Ectodermal cell (in vitro differentiated cells): ENCODE measurements around the gene ZDHHC8.

Experiments used
- H3K27ac ChIP-seq: 2 replicates; pipeline ENCODE4 v1.7.0; 2013; ENCODE audit warnings: mild to moderate bottlenecking, low read depth, low read length; ENCODE audit not compliant: insufficient read depth, poor library complexity, severe bottlenecking
- H3K27me3 ChIP-seq: 2 replicates; pipeline ENCODE4 v1.7.0; 2013; ENCODE audit warnings: mild to moderate bottlenecking, low read length; ENCODE audit not compliant: insufficient read depth, control insufficient read depth, poor library complexity, severe bottlenecking
- H3K36me3 ChIP-seq: one replicate; pipeline ENCODE4 v1.7.0; 2013; ENCODE audit warnings: low read length; ENCODE audit not compliant: control insufficient read depth, insufficient read depth
- H3K4me1 ChIP-seq: one replicate; pipeline ENCODE4 v1.7.0; 2013; ENCODE audit warnings: low read length; ENCODE audit not compliant: control insufficient read depth, insufficient read depth
- H3K4me3 ChIP-seq: 2 replicates; pipeline ENCODE4 v1.7.0; 2013; ENCODE audit warnings: low read depth, low read length, control low read depth; ENCODE audit not compliant: insufficient read depth
- H3K9me3 ChIP-seq: 2 replicates; pipeline ENCODE4 v1.7.0; 2013; ENCODE audit warnings: mild to moderate bottlenecking, low read length, moderate library complexity; ENCODE audit not compliant: control insufficient read depth
- WGBS, 2 experiments: methylation state at CpG; one replicate each; pipeline ENCODE4 v1.1.7; 2013; ENCODE audit warnings: missing lambda C conversion rate in 2 of 2; 5-methylcytosine and 5-hydroxymethylcytosine counted together

Gene ZDHHC8

DNA sequence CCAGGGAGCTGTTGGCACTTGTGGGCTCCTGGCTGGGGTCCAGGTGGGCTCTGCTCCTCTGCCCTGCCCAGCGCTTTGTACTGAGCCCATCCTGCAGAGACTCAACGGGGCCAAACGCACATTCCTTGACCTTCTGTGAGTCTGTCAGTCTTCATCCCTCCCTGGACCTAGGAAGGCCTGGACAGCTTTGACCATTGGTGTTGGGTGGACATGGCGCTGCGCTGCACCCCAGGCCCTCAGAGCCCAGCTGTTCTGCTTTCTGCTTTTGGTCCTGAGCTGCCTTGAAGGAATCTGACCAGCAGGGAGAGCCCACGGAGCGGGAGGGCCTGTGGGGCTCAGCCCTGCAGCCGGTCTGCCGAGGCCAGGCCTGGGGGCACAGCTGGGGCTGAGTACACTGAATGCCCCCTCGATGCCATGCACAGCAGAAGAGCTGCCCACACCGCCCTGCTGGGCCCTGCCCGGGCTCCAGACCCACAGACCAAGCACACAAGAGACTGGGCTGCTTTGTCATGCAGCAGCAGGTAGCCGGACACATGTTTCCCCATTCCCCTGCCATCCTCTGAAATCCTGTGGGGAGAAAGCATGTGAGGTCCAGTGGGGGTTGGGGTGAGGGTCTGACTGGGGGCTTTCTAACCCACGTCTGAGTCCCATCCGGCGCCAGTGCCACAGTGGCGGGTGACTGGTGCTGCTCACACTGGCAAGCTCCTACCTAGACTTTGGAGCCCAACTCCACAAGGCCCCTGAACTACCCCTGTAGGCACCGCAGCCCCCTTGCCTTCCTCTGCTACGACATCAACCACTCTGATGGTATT lies 43.4 kb downstream of the ZDHHC8 start:
- WGBS, 2 experiments, result 73 to 78% methylated on average over 19 of the region's 19 CpGs
- H3K4me1 ChIP-seq, result peaks cover 19% of the 10 kb centered on the region
- no peak overlapping the region for H3K27ac ChIP-seq
- H3K27me3 ChIP-seq, result no peaks in the 10 kb centered on the region
- no peaks in the 10 kb centered on the region for H3K36me3 ChIP-seq
- no peak overlapping the region for H3K4me3 ChIP-seq
- H3K9me3 ChIP-seq, result no peaks in the 10 kb centered on the region

DNA sequence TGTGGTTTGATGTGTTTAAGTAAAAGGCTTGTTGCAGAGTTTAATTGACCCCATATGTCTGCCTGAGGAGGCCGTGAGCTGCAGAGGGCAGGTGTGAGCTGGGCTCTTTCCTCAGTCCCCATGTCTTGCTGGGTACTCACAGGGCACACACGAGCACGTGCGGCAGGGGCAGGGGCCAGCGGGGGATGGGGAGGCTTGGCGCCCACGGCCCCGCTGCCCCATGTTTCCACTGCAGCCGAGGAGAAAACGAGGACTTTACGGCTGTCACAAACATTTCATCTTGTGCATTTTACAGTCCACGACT lies 43.9 kb downstream of the ZDHHC8 start:
- H3K36me3 ChIP-seq, result no peaks in the 10 kb centered on the region
- H3K27ac ChIP-seq, result no peak overlapping the region
- no peaks in the 10 kb centered on the region for H3K9me3 ChIP-seq
- H3K27me3 ChIP-seq, result no peaks in the 10 kb centered on the region
- WGBS, 2 experiments, result 85 to 86% methylated on average over 12 of the region's 12 CpGs
- H3K4me3 ChIP-seq, result no peak overlapping the region
- peaks cover 19% of the 10 kb centered on the region for H3K4me1 ChIP-seq

DNA sequence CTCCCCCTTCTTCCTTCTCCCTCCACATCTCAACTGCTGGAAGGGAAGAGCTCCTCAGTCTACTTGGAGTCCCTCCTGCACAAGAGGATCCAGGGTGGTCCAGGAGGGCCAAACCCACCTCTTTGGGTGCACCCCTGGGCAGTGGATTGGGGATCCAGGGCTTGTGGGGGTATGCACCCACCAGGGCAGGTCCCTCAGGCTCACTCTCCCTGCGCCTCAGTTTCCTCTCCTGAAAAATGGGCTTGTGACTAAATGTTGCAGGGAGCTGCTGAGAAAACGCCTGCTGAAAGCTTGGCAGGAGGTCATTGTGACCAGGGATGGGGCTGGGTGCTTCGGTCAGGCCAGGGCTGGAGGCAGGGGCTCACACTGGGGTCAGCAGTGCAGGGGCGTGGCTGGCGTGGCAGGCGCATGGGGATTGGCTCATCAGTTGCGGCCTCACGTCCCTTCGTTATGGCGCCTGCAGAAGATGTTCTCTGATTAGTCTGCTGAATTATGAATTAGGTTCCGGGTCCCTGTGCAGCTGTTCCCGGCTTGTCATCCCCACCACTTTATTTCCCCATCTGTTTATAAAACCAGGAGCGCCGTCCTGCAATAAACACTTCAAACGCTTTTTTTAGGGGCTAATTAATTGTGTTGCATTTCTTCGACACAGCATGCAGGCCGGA lies 44.9 kb downstream of the ZDHHC8 start:
- no peaks in the 10 kb centered on the region for H3K27me3 ChIP-seq
- WGBS, 2 experiments, result 91 to 92% methylated on average over 17 of the region's 17 CpGs
- H3K4me3 ChIP-seq, result no peak overlapping the region
- no peak overlapping the region for H3K27ac ChIP-seq
- no peaks in the 10 kb centered on the region for H3K36me3 ChIP-seq
- no peaks in the 10 kb centered on the region for H3K9me3 ChIP-seq
- peaks cover 19% of the 10 kb centered on the region for H3K4me1 ChIP-seq

- Histone ChIP-seq H3K4me3 (no peak overlapping the region), H3K36me3 (no peaks in the 10 kb centered on the region), H3K27me3 (no peaks in the 10 kb centered on the region), H3K9me3 (no peaks in the 10 kb centered on the region), H3K27ac (no peak overlapping the region), H3K4me1 (peaks cover 19% of the 10 kb centered on the region)
- 89% methylated on average over 21 of the region's 21 CpGs for WGBS, 2 experiments
Observed at GRCh38 chr22:20177217-20177911, 45.8 kb downstream of the ZDHHC8 start.

- Histone ChIP-seq H3K36me3 (no peaks in the 10 kb centered on the region), H3K4me3 (no peak overlapping the region), H3K27me3 (no peaks in the 10 kb centered on the region), H3K9me3 (no peaks in the 10 kb centered on the region), H3K4me1 (peaks cover 18% of the 10 kb centered on the region), H3K27ac (no peak overlapping the region)
- 93% methylated on average over 29 of the region's 29 CpGs for WGBS, 2 experiments
Observed at GRCh38 chr22:20178075-20178914, 46.7 kb downstream of the ZDHHC8 start.

DNA sequence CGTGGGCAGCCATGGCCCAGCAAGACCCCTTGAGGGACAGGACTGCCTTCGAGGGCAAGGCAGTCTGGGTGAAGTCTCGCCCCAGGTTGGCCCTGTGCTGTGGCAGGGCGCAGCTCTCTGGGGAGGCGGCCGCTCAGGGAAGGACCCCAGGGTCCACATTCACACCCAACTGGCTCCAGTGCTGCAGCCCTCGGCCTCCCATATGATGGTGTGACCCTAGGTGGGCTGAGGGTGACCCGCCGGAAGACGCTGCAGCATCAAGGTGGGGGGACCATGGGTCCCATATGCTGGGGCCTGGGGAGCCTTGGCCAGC lies 47.3 kb downstream of the ZDHHC8 start:
- H3K27ac ChIP-seq, result no peak overlapping the region
- no peaks in the 10 kb centered on the region for H3K36me3 ChIP-seq
- 94 to 96% methylated on average over 10 of the region's 10 CpGs for WGBS, 2 experiments
- H3K9me3 ChIP-seq, result no peaks in the 10 kb centered on the region
- H3K4me1 ChIP-seq, result peaks cover 12% of the 10 kb centered on the region
- no peaks in the 10 kb centered on the region for H3K27me3 ChIP-seq
- no peak overlapping the region for H3K4me3 ChIP-seq

DNA sequence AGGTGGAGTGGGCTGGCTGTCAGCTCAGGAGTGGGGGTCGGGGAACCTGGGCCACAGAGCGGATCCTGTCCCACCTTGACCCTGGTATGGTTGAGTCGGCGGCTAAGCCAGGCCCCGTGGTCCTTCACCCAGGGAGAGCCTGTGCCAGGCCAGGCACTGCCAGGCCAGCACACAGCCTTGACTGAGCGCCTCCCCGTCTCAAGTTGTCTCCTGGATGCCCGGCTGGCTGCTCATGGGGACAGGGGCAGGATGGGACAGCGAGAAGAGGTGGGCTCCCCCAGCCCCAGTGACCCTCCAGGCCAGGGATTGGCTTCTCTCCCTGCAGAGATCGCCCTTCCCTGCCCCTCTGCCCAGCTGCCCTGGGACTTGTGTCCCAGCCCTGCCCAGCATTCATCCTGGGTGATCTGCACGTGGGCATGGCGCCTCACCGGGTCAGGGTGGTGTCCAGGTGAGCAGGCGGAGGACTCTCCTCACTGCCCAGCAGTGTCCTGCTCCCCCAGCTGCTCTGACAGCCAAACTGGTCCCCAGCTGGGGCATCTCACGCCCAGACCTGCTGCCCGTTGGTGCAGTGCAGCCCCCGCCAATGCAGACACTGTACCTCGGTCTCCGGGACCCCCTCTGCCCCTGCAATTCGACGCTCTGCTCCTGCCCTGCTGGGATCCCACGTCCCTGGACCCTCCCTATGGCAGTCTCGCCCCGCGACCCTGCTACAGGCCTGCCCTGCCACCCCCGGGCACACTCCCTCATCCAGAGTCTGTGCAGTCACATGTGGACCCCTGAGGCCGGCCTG lies 48.0 kb downstream of the ZDHHC8 start:
- Histone ChIP-seq H3K4me3 (no peak overlapping the region), H3K36me3 (no peaks in the 10 kb centered on the region), H3K4me1 (peaks cover 4% of the 10 kb centered on the region), H3K27me3 (no peaks in the 10 kb centered on the region), H3K9me3 (no peaks in the 10 kb centered on the region), H3K27ac (no peak overlapping the region)
- 93 to 94% methylated on average over 27 of the region's 27 CpGs for WGBS, 2 experiments

DNA sequence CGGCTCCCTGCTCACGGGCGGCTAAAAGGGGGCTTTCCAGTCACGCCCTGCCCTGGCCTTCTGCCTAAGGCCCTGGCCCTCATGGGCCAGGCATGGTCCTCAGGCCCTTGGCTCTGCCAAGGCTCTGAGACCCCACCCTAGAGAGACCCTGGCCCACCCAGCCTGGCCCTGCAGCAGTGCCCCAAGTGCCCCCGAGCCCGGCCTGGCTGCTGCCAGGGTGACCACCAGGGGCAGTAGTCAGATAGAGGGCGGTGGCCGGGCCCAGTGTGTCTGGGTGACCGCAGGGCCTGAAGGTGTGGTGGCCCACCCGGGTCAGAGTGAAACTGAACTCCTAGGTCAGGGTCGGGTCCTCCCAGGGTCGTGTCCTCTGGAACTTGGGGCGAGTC lies 48.6 kb downstream of the ZDHHC8 start:
- Histone ChIP-seq H3K4me1 (peaks cover 4% of the 10 kb centered on the region), H3K9me3 (no peaks in the 10 kb centered on the region), H3K27me3 (no peaks in the 10 kb centered on the region), H3K27ac (no peak overlapping the region), H3K4me3 (no peak overlapping the region), H3K36me3 (no peaks in the 10 kb centered on the region)
- 86 to 87% methylated on average over 13 of the region's 13 CpGs for WGBS, 2 experiments

DNA sequence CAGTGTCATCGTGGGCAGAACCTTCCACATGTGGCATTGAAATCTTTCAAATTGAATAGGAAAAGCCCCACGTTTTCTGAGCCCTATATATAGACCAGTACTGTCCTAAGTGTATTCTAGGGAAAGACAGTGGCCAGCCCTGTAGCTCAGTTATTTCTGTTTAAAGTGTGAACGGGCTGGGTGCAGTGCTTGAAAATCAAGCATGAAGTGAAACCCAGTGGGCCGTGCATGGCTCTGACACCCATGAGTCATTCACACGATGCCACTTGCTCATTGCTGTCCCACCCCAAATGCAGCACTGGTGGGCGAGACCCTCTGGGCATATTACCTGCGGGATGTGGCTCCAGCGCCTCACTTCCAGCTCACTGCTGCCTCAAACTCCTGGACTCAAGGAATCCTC lies 49.0 kb downstream of the ZDHHC8 start:
- H3K9me3 ChIP-seq, result no peaks in the 10 kb centered on the region
- WGBS, 2 experiments, result 87 to 92% methylated on average over 8 of the region's 8 CpGs
- peaks cover 4% of the 10 kb centered on the region for H3K4me1 ChIP-seq
- H3K27me3 ChIP-seq, result no peaks in the 10 kb centered on the region
- H3K27ac ChIP-seq, result no peak overlapping the region
- no peaks in the 10 kb centered on the region for H3K36me3 ChIP-seq
- H3K4me3 ChIP-seq, result no peak overlapping the region
